IgD-negative memory B cell (primary cell): ENCODE measurements around the gene ALG12. TPM values are rescaled to one million over a fixed set of nuclear protein-coding genes. Genes with fewer than 3 reads are reported as not detected.

Experiments used
- H3K27ac Mint-ChIP-seq, 3 donors: one replicate each; pipeline ENCODE4 v1.8.0; 2020 to 2022; ENCODE audit warnings: mild to moderate bottlenecking in 3 of 3, mixed read lengths in 3 of 3, moderate library complexity in 1 of 3
- H3K27me3 Mint-ChIP-seq: one replicate; pipeline ENCODE4 v1.8.0; 2021; ENCODE audit warnings: mixed read lengths
- H3K36me3 Mint-ChIP-seq: one replicate; pipeline ENCODE4 v1.8.0; 2020; ENCODE audit warnings: mild to moderate bottlenecking, mixed read lengths
- H3K4me1 Mint-ChIP-seq, 3 donors: one replicate each; pipeline ENCODE4 v1.8.0; 2020 to 2022; ENCODE audit warnings: mixed read lengths in 3 of 3, mild to moderate bottlenecking in 1 of 3
- H3K4me3 Mint-ChIP-seq, 4 donors: one replicate each; pipeline ENCODE4 v1.8.0; 2020 to 2022; ENCODE audit warnings: mild to moderate bottlenecking in 4 of 4, mixed read lengths in 4 of 4, moderate library complexity in 3 of 4
- H3K9me3 Mint-ChIP-seq, 3 donors: one replicate each; pipeline ENCODE4 v1.8.0; 2020 to 2021; ENCODE audit warnings: mixed read lengths in 3 of 3, mild to moderate bottlenecking in 1 of 3
- polyA plus RNA-seq: library from polyadenylated mRNA; unstranded; fragments of 300-500 nt; fragmentation: Illumina TruSeq; gene quantifications from one replicate; pipeline ENCODE4 v1.2.3, GENCODE V29; 2021

The ALG12 gene
- polyA plus RNA-seq, 1 donor from 2014 or later, result 13.4 TPM

GRCh38 chr22:49906799-49907290 lies 11.4 kb downstream of the ALG12 start:
- Mint-ChIP-seq H3K36me3 (peaks cover 6% of the 10 kb centered on the region), H3K9me3 (no peaks in the 10 kb centered on the region), H3K27ac (no peak overlapping the region), H3K4me1 (no peaks in the 10 kb centered on the region), H3K27me3 (no peaks in the 10 kb centered on the region), H3K4me3 (no peak overlapping the region)

GRCh38 chr22:49906071-49906798 lies 12.0 kb downstream of the ALG12 start:
- Mint-ChIP-seq H3K27me3 (no peaks in the 10 kb centered on the region), H3K27ac (no peak overlapping the region), H3K9me3 (peaks cover 0 to 2% (median 0%) of the 10 kb centered on the region in 3 donors), H3K4me3 (no peak overlapping the region), H3K4me1 (no peaks in the 10 kb centered on the region), H3K36me3 (peaks cover 10% of the 10 kb centered on the region)

GRCh38 chr22:49905465-49905864 lies 12.8 kb downstream of the ALG12 start:
- Mint-ChIP-seq H3K4me3 (no peak overlapping the region), H3K27ac (peak overlapping the region in 1 of 3 donors; percentile 31), H3K4me1 (no peaks in the 10 kb centered on the region), H3K36me3 (peaks cover 15% of the 10 kb centered on the region), H3K9me3 (peaks cover 0 to 2% (median 0%) of the 10 kb centered on the region in 3 donors), H3K27me3 (no peaks in the 10 kb centered on the region)

GRCh38 chr22:49904040-49904369 lies 14.2 kb downstream of the ALG12 start:
- no peaks in the 10 kb centered on the region for H3K4me1 Mint-ChIP-seq

GRCh38 chr22:49903322-49904039 lies 14.8 kb downstream of the ALG12 start:
- H3K36me3 Mint-ChIP-seq, result peaks cover 15% of the 10 kb centered on the region
- no peaks in the 10 kb centered on the region for H3K4me1 Mint-ChIP-seq
- peaks cover 0 to 2% (median 0%) of the 10 kb centered on the region in 3 donors for H3K9me3 Mint-ChIP-seq
- H3K4me3 Mint-ChIP-seq, result no peak overlapping the region
- no peaks in the 10 kb centered on the region for H3K27me3 Mint-ChIP-seq
- no peak overlapping the region for H3K27ac Mint-ChIP-seq

More at GRCh38 chr22:49904040-49904369, 14.2 kb downstream of the ALG12 start:
- Mint-ChIP-seq H3K27ac (no peak overlapping the region), H3K9me3 (peaks cover 0 to 2% (median 0%) of the 10 kb centered on the region in 3 donors), H3K27me3 (no peaks in the 10 kb centered on the region), H3K36me3 (peaks cover 15% of the 10 kb centered on the region), H3K4me3 (no peak overlapping the region)

GRCh38 chr22:49901457-49901856 lies 16.8 kb downstream of the ALG12 start:
- no peaks in the 10 kb centered on the region for H3K4me1 Mint-ChIP-seq
- peaks cover 0 to 2% (median 0%) of the 10 kb centered on the region in 3 donors for H3K9me3 Mint-ChIP-seq
- no peak overlapping the region for H3K4me3 Mint-ChIP-seq
- H3K27ac Mint-ChIP-seq, result no peak overlapping the region
- peaks cover 20% of the 10 kb centered on the region for H3K36me3 Mint-ChIP-seq
- H3K27me3 Mint-ChIP-seq, result no peaks in the 10 kb centered on the region

GRCh38 chr22:49900441-49901230 lies 17.6 kb downstream of the ALG12 start:
- Mint-ChIP-seq H3K4me3 (no peak overlapping the region), H3K27me3 (no peaks in the 10 kb centered on the region), H3K4me1 (no peaks in the 10 kb centered on the region), H3K27ac (peak overlapping the region in 1 of 3 donors; percentile 27), H3K9me3 (peaks cover 0 to 2% (median 0%) of the 10 kb centered on the region in 3 donors), H3K36me3 (peaks cover 22% of the 10 kb centered on the region)

GRCh38 chr22:49899530-49899929 lies 18.7 kb downstream of the ALG12 start:
- no peak overlapping the region for H3K4me3 Mint-ChIP-seq
- peak overlapping the region in 1 of 3 donors; percentile 47 for H3K27ac Mint-ChIP-seq
- peaks cover 0 to 2% (median 0%) of the 10 kb centered on the region in 3 donors for H3K9me3 Mint-ChIP-seq
- no peaks in the 10 kb centered on the region for H3K27me3 Mint-ChIP-seq
- no peaks in the 10 kb centered on the region for H3K4me1 Mint-ChIP-seq
- peaks cover 23% of the 10 kb centered on the region for H3K36me3 Mint-ChIP-seq

GRCh38 chr22:49897015-49897684 lies 21.1 kb downstream of the ALG12 start:
- Mint-ChIP-seq H3K36me3 (peaks cover 25% of the 10 kb centered on the region), H3K4me3 (no peak overlapping the region), H3K27ac (no peak overlapping the region), H3K9me3 (peaks cover 0 to 2% (median 0%) of the 10 kb centered on the region in 3 donors), H3K27me3 (no peaks in the 10 kb centered on the region), H3K4me1 (no peaks in the 10 kb centered on the region)

GRCh38 chr22:49896201-49896600 lies 22.0 kb downstream of the ALG12 start:
- H3K36me3 Mint-ChIP-seq, result peaks cover 21% of the 10 kb centered on the region
- H3K4me3 Mint-ChIP-seq, result no peak overlapping the region
- H3K27me3 Mint-ChIP-seq, result no peaks in the 10 kb centered on the region
- peaks cover 0 to 3% (median 1%) of the 10 kb centered on the region in 3 donors for H3K9me3 Mint-ChIP-seq
- no peaks in the 10 kb centered on the region for H3K4me1 Mint-ChIP-seq
- H3K27ac Mint-ChIP-seq, result no peak overlapping the region

- Mint-ChIP-seq H3K27me3 (no peaks in the 10 kb centered on the region), H3K4me3 (no peak overlapping the region), H3K4me1 (no peaks in the 10 kb centered on the region), H3K27ac (no peak overlapping the region), H3K9me3 (peaks cover 0 to 5% (median 2%) of the 10 kb centered on the region in 3 donors), H3K36me3 (peaks cover 22% of the 10 kb centered on the region)
Observed at GRCh38 chr22:49894322-49895054, 23.8 kb downstream of the ALG12 start.

- H3K27ac Mint-ChIP-seq, result no peak overlapping the region
- H3K4me3 Mint-ChIP-seq, result no peak overlapping the region
- H3K36me3 Mint-ChIP-seq, result peaks cover 22% of the 10 kb centered on the region
- H3K4me1 Mint-ChIP-seq, result no peaks in the 10 kb centered on the region
- H3K9me3 Mint-ChIP-seq, result peaks cover 0 to 5% (median 2%) of the 10 kb centered on the region in 3 donors
- no peaks in the 10 kb centered on the region for H3K27me3 Mint-ChIP-seq
Observed at GRCh38 chr22:49893025-49893424, 25.2 kb downstream of the ALG12 start.

GRCh38 chr22:49892226-49892899 lies 25.9 kb downstream of the ALG12 start:
- Mint-ChIP-seq H3K4me3 (no peak overlapping the region), H3K4me1 (no peaks in the 10 kb centered on the region)

More at GRCh38 chr22:49892226-49892899, 25.9 kb downstream of the ALG12 start:
- Mint-ChIP-seq H3K27ac (no peak overlapping the region), H3K9me3 (peaks cover 0 to 5% (median 2%) of the 10 kb centered on the region in 3 donors), H3K27me3 (no peaks in the 10 kb centered on the region), H3K36me3 (peaks cover 23% of the 10 kb centered on the region)
